Spleen (tissue), 11 donors: ENCODE measurements around the gene FIGNL1. TPM values are rescaled to one million over a fixed set of nuclear protein-coding genes. Genes with fewer than 3 reads are reported as not detected.

ENCODE experiments used
- DNase-seq: peaks from one replicate; pipeline ENCODE4 v3.0.0-alpha.2; 2020
- H3K27ac ChIP-seq, 8 donors: fragments of 200-600 bp; sonication (generic) in 7 of 8; 1 replicate in 4 of 8; 2 replicates in 4 of 8; pipeline versions ENCODE4 v1.5.0 to v1.8.0; 2016 to 2021; ENCODE audit warnings: inconsistent platforms in 4 of 8, mild to moderate bottlenecking in 4 of 8, moderate library complexity in 1 of 8
- H3K27me3 ChIP-seq, 7 donors: fragments of 200-600 bp; sonication (generic) in 6 of 7; replicated peaks in 1 of 7; 1 replicate in 4 of 7; 2 replicates in 3 of 7; pipeline versions ENCODE4 v1.5.0 to v1.8.0; 2016 to 2021; ENCODE audit warnings: inconsistent platforms in 3 of 7, mild to moderate bottlenecking in 1 of 7
- H3K36me3 ChIP-seq, 6 donors: fragments of 200-600 bp; sonication (generic) in 5 of 6; 1 replicate in 4 of 6; 2 replicates in 2 of 6; pipeline versions ENCODE4 v1.5.0 to v1.8.0; 2016 to 2021; ENCODE audit warnings: inconsistent platforms in 2 of 6
- H3K4me1 ChIP-seq, 6 donors: fragments of 200-600 bp; sonication (generic) in 5 of 6; 1 replicate in 3 of 6; 2 replicates in 3 of 6; pipeline versions ENCODE4 v1.5.0 to v1.8.0; 2016 to 2021; ENCODE audit warnings: inconsistent platforms in 3 of 6
- H3K4me3 ChIP-seq, 8 donors: fragments of 200-600 bp; sonication (generic) in 7 of 8; 1 replicate in 4 of 8; 2 replicates in 4 of 8; pipeline versions ENCODE4 v1.5.0 to v1.8.0; 2016 to 2021; ENCODE audit warnings: inconsistent platforms in 4 of 8, mild to moderate bottlenecking in 4 of 8, moderate library complexity in 2 of 8
- H3K9me3 ChIP-seq, 8 donors: fragments of 200-600 bp; sonication (generic) in 7 of 8; 1 replicate in 4 of 8; 2 replicates in 4 of 8; pipeline versions ENCODE4 v1.5.0 to v1.8.0; 2016 to 2021; ENCODE audit warnings: inconsistent platforms in 4 of 8
- CTCF ChIP-seq, 11 experiments: fragments of 200-600 bp in 7 of 11; fragments of 450-650 bp in 4 of 11; sonication (generic) in 4 of 11; IDR thresholded peaks in 8 of 11; conservative IDR thresholded peaks in 3 of 11; 1 replicate in 7 of 11; 2 replicates in 4 of 11; pipeline versions ENCODE4 v1.4.0 to v1.8.0; 2016 to 2021; ENCODE audit warnings: antibody characterized with exemption in 11 of 11, inconsistent platforms in 4 of 11, mild to moderate bottlenecking in 1 of 11
- POLR2A ChIP-seq, 3 donors: fragments of 450-650 bp; IDR thresholded peaks; one replicate each; pipeline ENCODE4 v1.5.1; 2017; ENCODE audit warnings: antibody characterized with exemption in 3 of 3, mild to moderate bottlenecking in 1 of 3
- POLR2AphosphoS5 ChIP-seq, 3 donors: sonication (generic); formaldehyde crosslinking; IDR thresholded peaks; one replicate each; pipeline ENCODE4 v1.5.1; 2017; ENCODE audit warnings: antibody characterized with exemption in 3 of 3
- WGBS, 5 donors: extraction: QIAGEN DNeasy Blood & Tissue Kit in 3 of 5; methylation state at CpG; one replicate each; pipeline versions ENCODE4 v1.1.5 to v1.1.7; 2013 to 2018; 5-methylcytosine and 5-hydroxymethylcytosine counted together
- intact Hi-C: fragments of 100-400 bp; cut with DNase I; formaldehyde crosslinking; loops from one replicate; pipeline ENCODE4 v1.15.0; 2023; ENCODE audit warnings: low total_unique reads
- polyA plus RNA-seq, 3 donors: library from polyadenylated mRNA; stranded (reverse); fragments of 200-250 nt; gene quantifications; one replicate each; pipeline ENCODE4 v1.2.1, GENCODE V29; 2013
- total RNA-seq, 7 donors: library from RNA; depleted of rRNA in 3 of 7; stranded (reverse); fragments of >200 nt in 3 of 7; fragmentation: NEBNext Ultra II Directional in 4 of 7; extraction: Animal tissue kit (Norgen Biotek cat#: 25700) in 4 of 7; gene quantifications; one replicate each; pipeline versions ENCODE4 v1.1.0 to v1.2.1, GENCODE V29; 2016 to 2021
- donor health status: healthy with polysubstance abuse.
- donor health status: DM: no; HTN: no; CAD: no; lungs with moderate emphysema.
- donor health status: DM: no; HTN: no; CAD: no.
- donor health status: Bipolar disorder and iron deficiency.
- donor health status: healthy.
- donor health status: DM: no; HTN: no; CAD: no.
- donor health status: DM: yes; HTN: yes; CAD: no.

FIGNL1 gene
- total and polyA plus RNA-seq, 10 donors, result 5.0 to 22.5 (median 10.7) TPM

GRCh38 chr7:50428911-50429310, 21.2 kb downstream of the FIGNL1 start:
- 79 to 86% (median 84%) methylated on average over 3 of the region's 3 CpGs for WGBS, 5 donors
- Histone ChIP-seq H3K4me3 (no peak overlapping the region), H3K27me3 (no peaks in the 10 kb centered on the region), H3K27ac (no peak overlapping the region), H3K9me3 (no peaks in the 10 kb centered on the region), H3K36me3 (no peaks in the 10 kb centered on the region), H3K4me1 (no peaks in the 10 kb centered on the region)
- no peak for TF ChIP-seq POLR2AphosphoS5 (IDR thresholded peaks at IDR 0.05)
- no peak for TF ChIP-seq POLR2A (IDR thresholded peaks at IDR 0.05)
- no peak for TF ChIP-seq CTCF (IDR thresholded peaks at IDR 0.05 in 8 of 11, conservative IDR thresholded peaks at IDR 0.05 in 3 of 11)
- no peak for DNase-seq
- intact Hi-C loops, result no loop called here

GRCh38 chr7:50427518-50427917, 22.6 kb downstream of the FIGNL1 start:
- TF ChIP-seq CTCF (IDR thresholded peaks at IDR 0.05 in 8 of 11, conservative IDR thresholded peaks at IDR 0.05 in 3 of 11), result no peak
- TF ChIP-seq POLR2A (IDR thresholded peaks at IDR 0.05), result no peak
- no peak for TF ChIP-seq POLR2AphosphoS5 (IDR thresholded peaks at IDR 0.05)
- H3K9me3 ChIP-seq, result no peaks in the 10 kb centered on the region
- WGBS, 5 donors, result 85 to 97% (median 92%) methylated on average over 2 of the region's 2 CpGs
- no peak overlapping the region for H3K4me3 ChIP-seq
- intact Hi-C loops, result no loop called here
- DNase-seq, result no peak
- no peaks in the 10 kb centered on the region for H3K36me3 ChIP-seq
- H3K27me3 ChIP-seq, result no peaks in the 10 kb centered on the region
- H3K27ac ChIP-seq, result no peak overlapping the region
- no peaks in the 10 kb centered on the region for H3K4me1 ChIP-seq

- intact Hi-C loops, result no loop called here
- no peak for TF ChIP-seq CTCF (IDR thresholded peaks at IDR 0.05 in 8 of 11, conservative IDR thresholded peaks at IDR 0.05 in 3 of 11)
- TF ChIP-seq POLR2AphosphoS5 (IDR thresholded peaks at IDR 0.05), result no peak
- TF ChIP-seq POLR2A (IDR thresholded peaks at IDR 0.05), result no peak
- Histone ChIP-seq H3K27me3 (no peaks in the 10 kb centered on the region), H3K4me1 (no peaks in the 10 kb centered on the region), H3K9me3 (no peaks in the 10 kb centered on the region), H3K4me3 (no peak overlapping the region), H3K27ac (no peak overlapping the region), H3K36me3 (no peaks in the 10 kb centered on the region)
- WGBS, 5 donors, result 91 to 96% (median 94%) methylated on average over 5 of the region's 5 CpGs
- DNase-seq, result no peak
Measured at GRCh38 chr7:50426280-50427045, 23.7 kb downstream of the FIGNL1 start.

- Histone ChIP-seq H3K27ac (no peak overlapping the region), H3K27me3 (no peaks in the 10 kb centered on the region), H3K4me3 (no peak overlapping the region), H3K36me3 (no peaks in the 10 kb centered on the region), H3K4me1 (no peaks in the 10 kb centered on the region), H3K9me3 (no peaks in the 10 kb centered on the region)
- DNase-seq, result no peak
- intact Hi-C loops, result no loop called here
- 93 to 98% (median 95%) methylated on average over 6 of the region's 6 CpGs for WGBS, 5 donors
- no peak for TF ChIP-seq POLR2AphosphoS5 (IDR thresholded peaks at IDR 0.05)
- no peak for TF ChIP-seq CTCF (IDR thresholded peaks at IDR 0.05 in 8 of 11, conservative IDR thresholded peaks at IDR 0.05 in 3 of 11)
- no peak for TF ChIP-seq POLR2A (IDR thresholded peaks at IDR 0.05)
Measured at GRCh38 chr7:50425318-50425717, 24.8 kb downstream of the FIGNL1 start.
